ENCODE measurements around the gene PGAP3.

DNA sequence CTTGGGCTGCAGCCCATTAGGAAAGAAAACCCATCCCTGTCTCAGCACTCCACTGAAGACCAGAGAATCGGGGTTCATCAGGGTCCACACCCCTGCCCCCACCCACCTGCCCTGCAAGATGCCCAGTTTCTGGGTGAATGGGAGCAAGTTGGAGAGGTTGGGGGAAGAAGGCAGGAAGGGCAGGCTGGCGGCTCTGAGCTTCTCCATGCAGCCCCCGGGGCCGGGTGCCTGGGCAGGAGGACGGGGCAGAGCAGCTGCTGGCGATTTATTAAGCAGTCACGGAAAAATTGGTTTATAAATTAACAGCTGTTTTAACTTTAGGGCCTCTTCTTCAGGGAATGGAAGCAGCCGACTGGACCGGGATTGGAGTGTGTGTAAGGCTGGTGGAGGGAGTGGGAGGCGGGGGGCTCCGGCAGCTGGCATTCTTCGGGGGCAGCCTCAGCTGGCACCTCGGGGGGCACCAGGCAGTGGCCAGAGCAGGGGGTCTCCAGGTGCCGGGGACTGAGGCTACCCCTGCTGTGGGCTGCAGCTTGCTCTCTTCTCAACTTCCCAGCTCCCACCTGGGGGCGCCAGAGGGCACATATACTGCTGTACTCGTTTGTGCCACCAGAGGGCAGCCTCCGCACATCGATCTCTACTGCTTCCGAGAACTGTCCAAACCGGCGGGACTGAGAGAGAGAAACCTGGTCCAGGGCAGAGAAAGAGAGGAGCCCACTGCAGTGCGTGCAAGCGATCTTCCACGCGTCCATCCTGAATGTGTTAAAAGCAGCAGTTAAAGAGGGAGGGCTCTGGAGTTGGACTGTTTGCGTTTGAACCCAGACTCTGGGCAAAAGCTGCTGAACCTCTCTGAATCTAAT lies 66.1 kb downstream of the PGAP3 start:
- TF ChIP-seq CSDC2 (CRISPR knock-in tag; IDR thresholded peaks at IDR 0.05) (no peak), ZFP3 (CRISPR knock-in tag; IDR thresholded peaks at IDR 0.05) (no peak), ZFP30 (CRISPR knock-in tag; IDR thresholded peaks at IDR 0.05) (no peak), ZNF8 (CRISPR knock-in tag; IDR thresholded peaks at IDR 0.05) (no peak), ESRRG (CRISPR knock-in tag; IDR thresholded peaks at IDR 0.05) (no peak), ZNF70 (CRISPR knock-in tag; IDR thresholded peaks at IDR 0.05) (no peak), PPARA (CRISPR knock-in tag; IDR thresholded peaks at IDR 0.05; ENCODE audit: borderline replicate concordance) (no peak), OSR1 (CRISPR knock-in tag; IDR thresholded peaks at IDR 0.05) (no peak), TOX (CRISPR knock-in tag; IDR thresholded peaks at IDR 0.05; ENCODE audit: borderline replicate concordance) (no peak), ZC3H10 (CRISPR knock-in tag; IDR thresholded peaks at IDR 0.05) (no peak), GLIS3 (CRISPR knock-in tag; IDR thresholded peaks at IDR 0.05) (no peak)
- TF ChIP-seq, protein P1, sequence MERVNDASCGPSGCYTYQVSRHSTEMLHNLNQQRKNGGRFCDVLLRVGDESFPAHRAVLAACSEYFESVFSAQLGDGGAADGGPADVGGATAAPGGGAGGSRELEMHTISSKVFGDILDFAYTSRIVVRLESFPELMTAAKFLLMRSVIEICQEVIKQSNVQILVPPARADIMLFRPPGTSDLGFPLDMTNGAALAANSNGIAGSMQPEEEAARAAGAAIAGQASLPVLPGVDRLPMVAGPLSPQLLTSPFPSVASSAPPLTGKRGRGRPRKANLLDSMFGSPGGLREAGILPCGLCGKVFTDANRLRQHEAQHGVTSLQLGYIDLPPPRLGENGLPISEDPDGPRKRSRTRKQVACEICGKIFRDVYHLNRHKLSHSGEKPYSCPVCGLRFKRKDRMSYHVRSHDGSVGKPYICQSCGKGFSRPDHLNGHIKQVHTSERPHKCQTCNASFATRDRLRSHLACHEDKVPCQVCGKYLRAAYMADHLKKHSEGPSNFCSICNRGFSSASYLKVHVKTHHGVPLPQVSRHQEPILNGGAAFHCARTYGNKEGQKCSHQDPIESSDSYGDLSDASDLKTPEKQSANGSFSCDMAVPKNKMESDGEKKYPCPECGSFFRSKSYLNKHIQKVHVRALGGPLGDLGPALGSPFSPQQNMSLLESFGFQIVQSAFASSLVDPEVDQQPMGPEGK (CRISPR knock-in tag; IDR thresholded peaks at IDR 0.05; ENCODE audit: borderline replicate concordance): no peak
- TF ChIP-seq, protein P2, sequence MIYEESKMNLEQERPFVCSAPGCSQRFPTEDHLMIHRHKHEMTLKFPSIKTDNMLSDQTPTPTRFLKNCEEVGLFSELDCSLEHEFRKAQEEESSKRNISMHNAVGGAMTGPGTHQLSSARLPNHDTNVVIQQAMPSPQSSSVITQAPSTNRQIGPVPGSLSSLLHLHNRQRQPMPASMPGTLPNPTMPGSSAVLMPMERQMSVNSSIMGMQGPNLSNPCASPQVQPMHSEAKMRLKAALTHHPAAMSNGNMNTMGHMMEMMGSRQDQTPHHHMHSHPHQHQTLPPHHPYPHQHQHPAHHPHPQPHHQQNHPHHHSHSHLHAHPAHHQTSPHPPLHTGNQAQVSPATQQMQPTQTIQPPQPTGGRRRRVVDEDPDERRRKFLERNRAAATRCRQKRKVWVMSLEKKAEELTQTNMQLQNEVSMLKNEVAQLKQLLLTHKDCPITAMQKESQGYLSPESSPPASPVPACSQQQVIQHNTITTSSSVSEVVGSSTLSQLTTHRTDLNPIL (CRISPR knock-in tag; IDR thresholded peaks at IDR 0.05; ENCODE audit: low read depth): no peak
- TF ChIP-seq, protein P3, sequence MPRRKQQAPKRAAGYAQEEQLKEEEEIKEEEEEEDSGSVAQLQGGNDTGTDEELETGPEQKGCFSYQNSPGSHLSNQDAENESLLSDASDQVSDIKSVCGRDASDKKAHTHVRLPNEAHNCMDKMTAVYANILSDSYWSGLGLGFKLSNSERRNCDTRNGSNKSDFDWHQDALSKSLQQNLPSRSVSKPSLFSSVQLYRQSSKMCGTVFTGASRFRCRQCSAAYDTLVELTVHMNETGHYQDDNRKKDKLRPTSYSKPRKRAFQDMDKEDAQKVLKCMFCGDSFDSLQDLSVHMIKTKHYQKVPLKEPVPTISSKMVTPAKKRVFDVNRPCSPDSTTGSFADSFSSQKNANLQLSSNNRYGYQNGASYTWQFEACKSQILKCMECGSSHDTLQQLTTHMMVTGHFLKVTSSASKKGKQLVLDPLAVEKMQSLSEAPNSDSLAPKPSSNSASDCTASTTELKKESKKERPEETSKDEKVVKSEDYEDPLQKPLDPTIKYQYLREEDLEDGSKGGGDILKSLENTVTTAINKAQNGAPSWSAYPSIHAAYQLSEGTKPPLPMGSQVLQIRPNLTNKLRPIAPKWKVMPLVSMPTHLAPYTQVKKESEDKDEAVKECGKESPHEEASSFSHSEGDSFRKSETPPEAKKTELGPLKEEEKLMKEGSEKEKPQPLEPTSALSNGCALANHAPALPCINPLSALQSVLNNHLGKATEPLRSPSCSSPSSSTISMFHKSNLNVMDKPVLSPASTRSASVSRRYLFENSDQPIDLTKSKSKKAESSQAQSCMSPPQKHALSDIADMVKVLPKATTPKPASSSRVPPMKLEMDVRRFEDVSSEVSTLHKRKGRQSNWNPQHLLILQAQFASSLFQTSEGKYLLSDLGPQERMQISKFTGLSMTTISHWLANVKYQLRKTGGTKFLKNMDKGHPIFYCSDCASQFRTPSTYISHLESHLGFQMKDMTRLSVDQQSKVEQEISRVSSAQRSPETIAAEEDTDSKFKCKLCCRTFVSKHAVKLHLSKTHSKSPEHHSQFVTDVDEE (CRISPR knock-in tag; IDR thresholded peaks at IDR 0.05): no peak

Data from SK-N-SH treated with all-trans-retinoic acid at 6 μM for 48 hours (cell line).